NCI-H226 (cell line): ENCODE data around the gene EEIG1.
"Not testable (repeated sequence)": the region's sequence is repeated elsewhere in the genome, so short reads cannot be mapped to it uniquely, and the experiment has no call there.

Source experiments
- DNase-seq: peaks from one replicate; pipeline ENCODE4 v3.0.0-alpha.2; 2015

Gene EEIG1

GRCh38 chr9:127980706-127981558, at the start of gene EEIG1:
Gene EEIG1 (minus strand): TSS chr9:127980989. CDS start chr9:127980137, 852 bp downstream.
- DNase-seq, result peak; percentile 87

- DNase-seq, result no peak
These were observed 46.9 kb upstream of the EEIG1 start for GRCh38 chr9:128027705-128028104.

DNA sequence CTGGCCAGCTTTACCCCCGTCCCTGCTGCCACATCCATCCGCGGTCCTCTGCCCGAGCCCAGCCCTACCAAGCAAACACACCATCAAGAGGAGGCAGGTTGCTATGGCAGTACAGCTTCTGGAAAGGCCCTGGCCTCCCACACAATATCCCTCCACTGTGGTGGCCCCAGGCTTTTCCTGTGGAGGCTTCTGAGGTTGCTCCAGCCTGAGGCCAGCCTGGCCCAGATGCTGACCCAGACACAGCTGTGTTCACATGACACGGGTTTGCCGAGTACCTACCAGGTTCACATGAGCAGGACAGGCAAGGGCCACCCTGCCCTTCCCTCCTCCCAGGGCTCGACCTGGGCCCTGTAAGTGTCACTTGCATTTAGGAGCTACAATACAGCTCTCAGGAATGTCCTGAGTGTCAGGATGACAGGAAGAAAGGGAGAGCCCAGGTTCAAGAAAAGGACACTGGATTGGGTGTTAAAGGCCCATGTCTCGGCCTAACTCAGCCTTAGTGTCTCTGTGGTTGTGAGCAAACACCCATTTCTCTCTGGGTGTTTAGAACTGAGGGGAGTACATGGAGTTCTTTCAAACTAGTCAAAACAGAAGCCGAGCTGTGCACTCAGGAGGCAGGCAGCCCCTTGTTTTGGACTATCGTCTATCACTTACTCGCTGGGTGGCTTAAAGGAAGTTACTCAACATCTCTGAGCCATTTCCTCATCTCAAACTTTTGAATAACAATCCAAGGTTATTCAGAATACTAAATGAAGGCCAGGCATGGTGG, 46.2 kb upstream of the EEIG1 start:
- DNase-seq, result peak; percentile 60

GRCh38 chr9:128026255-128026772, 45.5 kb upstream of the EEIG1 start:
- no peak for DNase-seq

- no peak for DNase-seq
These were observed 44.9 kb upstream of the EEIG1 start for GRCh38 chr9:128025736-128026135.

DNA sequence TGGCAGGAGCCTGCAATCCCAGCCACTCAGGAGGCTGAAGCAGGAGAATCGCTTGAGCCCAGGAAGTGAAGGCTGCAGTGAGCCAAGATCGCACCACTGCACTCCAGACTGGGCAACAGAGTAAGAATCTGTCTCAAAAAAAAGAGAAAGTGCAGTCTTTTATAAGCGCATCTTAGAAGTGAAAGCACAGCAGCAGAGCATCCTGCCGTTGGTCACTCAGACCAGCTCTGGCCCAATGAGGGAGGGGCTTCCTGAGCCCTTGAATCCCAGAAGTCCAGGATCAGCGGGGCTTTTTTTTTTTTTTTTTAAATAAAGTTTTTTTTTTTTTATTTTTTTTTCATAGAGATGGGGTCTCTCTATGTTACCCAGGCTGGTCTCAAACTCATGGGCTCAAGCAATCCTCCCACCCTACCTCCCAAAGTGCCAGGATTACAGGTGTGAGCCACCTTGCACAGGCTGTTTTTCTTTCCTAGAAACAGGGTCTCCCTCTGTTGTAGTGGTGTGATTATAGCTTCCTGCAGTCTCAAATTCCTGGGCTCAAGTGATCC, 44.0 kb upstream of the EEIG1 start:
- DNase-seq, result no peak

- not testable (repeated sequence) for DNase-seq
These were observed 42.9 kb upstream of the EEIG1 start for GRCh38 chr9:128023671-128024070.

- DNase-seq, result peak; percentile 82
These were observed 42.1 kb upstream of the EEIG1 start for GRCh38 chr9:128022886-128023285.

DNA sequence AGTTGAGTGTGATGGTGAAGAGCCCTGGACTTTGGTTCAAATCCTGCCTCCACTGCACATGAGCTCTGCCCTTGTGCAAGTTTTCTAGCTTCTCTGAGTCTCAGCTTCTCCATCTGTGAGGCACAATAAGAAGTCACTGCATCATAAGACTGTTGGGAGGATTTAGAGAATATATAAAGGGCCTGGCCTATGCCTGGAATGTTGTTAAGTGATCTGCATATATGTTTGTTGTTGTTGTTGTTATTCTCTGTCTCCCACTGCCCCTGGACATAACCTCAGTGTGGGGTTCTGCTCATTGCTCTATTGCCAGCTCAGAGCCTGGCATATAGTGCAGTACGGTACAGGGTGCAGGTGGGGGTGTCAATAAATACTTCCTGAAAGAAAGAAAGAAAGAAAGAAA, 40.3 kb upstream of the EEIG1 start:
- no peak for DNase-seq

DNA sequence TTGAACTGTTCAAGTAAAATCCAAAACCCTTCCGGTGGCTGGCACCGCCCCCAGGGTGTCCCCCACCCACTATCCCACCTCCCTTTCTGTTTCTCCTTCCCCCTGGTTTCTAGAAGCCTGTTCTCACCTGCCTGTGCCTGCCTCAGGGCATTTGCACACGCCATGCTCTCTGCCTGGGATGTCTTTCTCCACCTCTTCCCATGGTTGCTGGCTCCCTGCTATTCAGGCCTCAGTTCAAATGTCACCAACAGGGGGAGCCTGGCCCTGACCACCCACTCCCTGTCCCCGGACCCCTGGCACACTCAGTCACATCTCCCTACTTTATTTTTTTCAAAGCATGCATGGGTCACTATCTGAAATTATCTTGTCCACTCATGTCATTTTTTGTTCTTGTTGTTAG, 39.9 kb upstream of the EEIG1 start:
- no peak for DNase-seq

DNA sequence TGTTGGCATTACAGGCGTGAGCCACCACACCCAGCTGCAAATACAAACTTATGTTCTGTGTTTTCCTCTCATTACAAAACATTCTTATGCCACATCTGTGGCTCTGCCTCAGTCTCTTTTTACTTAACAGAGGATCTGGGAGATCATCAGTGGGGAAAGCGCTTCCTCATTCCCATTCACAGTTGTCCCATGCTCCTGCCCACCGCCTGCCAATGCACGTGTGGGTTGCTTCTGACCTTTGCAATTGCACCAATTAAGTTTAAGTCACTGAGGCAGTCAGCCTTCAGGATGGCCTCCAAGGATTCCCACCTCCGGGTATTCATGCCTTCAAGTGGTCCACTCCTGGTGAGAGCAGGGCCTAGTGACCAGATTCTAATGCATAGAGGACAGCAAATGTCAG, 34.9 kb upstream of the EEIG1 start:
- no peak for DNase-seq

- no peak for DNase-seq
These were observed 30.5 kb upstream of the EEIG1 start for GRCh38 chr9:128011071-128011817.

DNA sequence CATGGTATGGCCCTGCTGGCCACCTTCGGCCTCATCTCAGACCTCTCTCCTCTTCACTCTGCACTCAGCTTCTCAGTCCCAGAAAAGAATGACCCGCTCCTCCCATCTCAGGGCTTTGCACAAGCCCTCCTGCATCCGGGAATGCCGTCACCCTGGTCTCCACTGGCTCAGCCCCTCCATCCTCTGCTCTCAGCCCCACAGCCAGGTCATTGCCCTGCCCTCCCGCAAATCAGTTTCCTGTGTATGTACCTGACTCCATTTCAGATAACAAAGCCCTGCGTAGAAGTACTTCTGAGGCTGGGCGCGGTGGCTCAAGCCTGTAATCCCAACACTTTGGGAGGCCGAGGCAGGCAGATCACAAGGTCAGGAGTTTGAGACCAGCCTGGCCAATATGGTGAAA, 28.9 kb upstream of the EEIG1 start:
- no peak for DNase-seq

- DNase-seq, result no peak
These were observed 27.4 kb upstream of the EEIG1 start for GRCh38 chr9:128008171-128008570.

DNA sequence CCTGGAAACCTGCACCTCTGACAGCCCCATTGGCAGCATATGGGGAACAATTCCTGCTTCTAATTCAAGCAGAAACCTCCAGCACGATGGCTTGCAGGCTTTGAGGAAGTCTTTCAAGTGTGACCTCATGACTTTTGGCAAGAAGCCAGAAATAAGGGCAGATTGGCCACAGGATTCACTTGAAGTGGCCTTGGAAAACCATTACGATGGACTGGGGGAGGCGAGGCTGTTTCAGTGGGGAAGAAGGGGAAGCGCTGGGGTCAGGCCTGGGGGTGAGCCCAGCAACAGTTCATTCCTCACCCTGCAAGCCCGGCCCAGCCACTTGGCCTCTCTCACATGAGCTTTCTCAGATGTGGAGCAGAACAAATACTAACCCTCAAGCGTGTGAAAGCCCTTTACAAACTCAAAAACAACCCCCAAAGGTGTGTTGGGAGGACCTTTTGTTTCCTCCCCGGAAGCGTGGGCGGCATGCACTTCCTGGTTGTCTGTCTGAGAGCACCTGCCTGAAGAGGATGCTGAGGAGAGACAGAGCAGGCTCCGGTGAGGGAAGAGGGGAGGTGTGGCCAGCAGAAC, 26.9 kb upstream of the EEIG1 start:
- no peak for DNase-seq

GRCh38 chr9:128006332-128006996, 25.7 kb upstream of the EEIG1 start:
- peak; percentile 17 for DNase-seq

GRCh38 chr9:128005923-128006322, 25.1 kb upstream of the EEIG1 start:
- no peak for DNase-seq

GRCh38 chr9:128003966-128004604, 23.3 kb upstream of the EEIG1 start:
- DNase-seq, result no peak

- DNase-seq, result no peak
These were observed 22.2 kb upstream of the EEIG1 start for GRCh38 chr9:128002959-128003358.

DNA sequence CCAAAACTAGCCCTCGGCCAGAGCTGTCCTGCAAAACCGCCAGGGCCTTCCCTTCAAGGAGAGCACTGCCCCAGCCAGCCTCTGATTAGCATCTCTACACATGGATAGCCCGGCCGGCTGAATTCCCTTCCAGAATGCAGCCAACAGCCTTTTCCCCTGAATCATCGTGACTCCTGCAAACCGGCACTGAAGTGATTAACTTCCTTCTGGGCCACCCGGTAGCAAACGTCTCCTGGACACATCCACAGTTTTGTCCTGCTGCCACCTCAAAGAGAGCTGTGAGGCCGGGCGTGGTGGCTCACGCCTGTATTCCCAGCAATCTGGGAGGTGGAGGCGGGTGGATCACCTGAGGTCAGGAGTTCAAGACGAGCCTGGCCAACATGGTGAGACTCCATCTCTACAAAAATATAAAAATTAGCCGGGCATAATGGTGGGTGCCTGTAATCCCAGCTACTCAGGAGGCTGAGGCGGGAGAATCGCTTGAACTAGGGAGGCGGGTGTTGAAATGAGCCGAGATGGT, 21.1 kb upstream of the EEIG1 start:
- DNase-seq, result peak; percentile 77

DNA sequence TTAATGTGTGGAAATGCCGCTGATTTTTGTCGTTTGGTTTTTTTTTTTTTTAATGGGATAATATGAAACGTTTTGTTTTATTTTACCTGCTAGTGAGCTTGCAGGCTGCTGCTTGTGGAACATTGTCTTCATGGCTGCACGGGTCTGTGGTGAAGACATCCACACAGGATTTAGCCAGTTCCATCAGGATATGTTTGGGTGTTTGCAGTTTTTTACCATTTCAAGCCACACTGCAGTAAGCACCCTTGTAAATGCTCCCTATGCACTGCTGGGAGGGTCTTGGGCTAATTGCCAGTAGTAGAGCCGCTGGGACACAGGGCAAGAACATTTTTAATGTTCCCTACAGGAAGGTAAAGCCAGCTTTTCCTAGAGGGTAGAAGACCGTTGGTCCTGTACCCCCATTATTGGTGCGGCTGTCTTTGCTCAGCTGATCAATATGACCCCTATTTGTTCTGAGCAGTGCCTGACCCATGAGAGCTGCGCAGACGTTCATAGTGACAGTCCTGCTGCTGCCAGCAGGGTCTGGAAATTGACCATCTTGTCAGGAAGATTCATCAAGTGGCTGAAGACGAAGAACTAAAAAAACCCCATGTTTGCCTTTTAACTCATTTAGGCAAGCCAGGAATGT, 20.5 kb upstream of the EEIG1 start:
- DNase-seq, result no peak
